HepG2 (cell line): Measurements from ENCODE around the gene TMOD2. TPM values are rescaled to one million over a fixed set of nuclear protein-coding genes. Genes with fewer than 3 reads are reported as not detected.

Experiments
- ATAC-seq: fragments of 200-7000 bp; cut with Tn5 transposase; 3 replicates; pipeline ENCODE4 v1.9.1; 2020; ENCODE audit warnings: mild to moderate bottlenecking, moderate library complexity
- BruUV-seq: library from RNA; stranded (reverse); fragments of 400-500 nt; replicated peaks from 2 replicates; lab custom pipeline; 2021; lab: Mats Ljungman, UMichigan
- CTCF ChIA-PET: fragments of 300-600 bp; formaldehyde crosslinking; extraction: SDS; loops from one replicate; lab custom pipeline; 2021; ENCODE audit warnings: low total read pairs, inconsistent platforms, low intra/inter-chr PET ratio; lab: Yijun Ruan, JAX
- POLR2A ChIA-PET: fragments of 350-600 bp; sonication (Branson Sonifier 250); formaldehyde crosslinking; loops from one replicate; lab custom pipeline; 2020; ENCODE audit warnings: antibody characterized with exemption, inconsistent platforms; lab: Yijun Ruan, JAX
- DNase-seq: peaks from one replicate; pipeline ENCODE4 v3.0.0-alpha.2; 2015; ENCODE audit warnings: low spot score
- FAIRE-seq: peaks from 3 replicates; lab custom pipeline; 2011; peaks lifted over from hg19 to GRCh38; lab: Jason Lieb, UNC
- H2AFZ ChIP-seq: one replicate; pipeline ENCODE4 v1.6.1; 2011; ENCODE audit warnings: low read length, inconsistent platforms
- H3K27ac ChIP-seq: fragments of 300-600 bp; 3 replicates; pipeline ENCODE4 v1.8.0; 2011; ENCODE audit warnings: mixed run types, mild to moderate bottlenecking, mixed read lengths, low read length, inconsistent platforms; ENCODE audit not compliant: insufficient read depth; ENCODE audit errors: extremely low read length
- H3K27me3 ChIP-seq, 2 experiments: fragments of 200-600 bp in 1 of 2; 2 replicates in 1 of 2; 3 replicates in 1 of 2; pipeline versions ENCODE4 v1.6.0 to v1.8.0; 2011; ENCODE audit warnings: low read length in 2 of 2, mild to moderate bottlenecking in 2 of 2, moderate library complexity in 2 of 2, inconsistent platforms in 1 of 2; ENCODE audit not compliant: insufficient read depth in 2 of 2, control insufficient read depth in 1 of 2
- H3K36me3 ChIP-seq, 2 experiments: fragments of 200-600 bp in 1 of 2; replicated peaks in 1 of 2; 2 replicates in 1 of 2; 3 replicates in 1 of 2; pipeline versions ENCODE4 v1.5.1 to v1.8.0; 2011; ENCODE audit warnings: low read length in 2 of 2, inconsistent platforms in 1 of 2; ENCODE audit not compliant: insufficient read depth in 2 of 2, control insufficient read depth in 1 of 2
- H3K4me1 ChIP-seq: 2 replicates; pipeline ENCODE4 v1.5.1; 2012; ENCODE audit warnings: low read length, inconsistent platforms; ENCODE audit not compliant: insufficient read depth
- H3K4me2 ChIP-seq: 2 replicates; pipeline ENCODE4 v1.6.0; 2011; ENCODE audit warnings: low read depth, low read length, inconsistent platforms
- H3K4me3 ChIP-seq, 3 experiments: fragments of 200-600 bp in 1 of 3; sonication (generic), shearing (Covaris generic) in 1 of 3; replicated peaks in 1 of 3; 2 replicates each; pipeline ENCODE4 v1.5.1; 2011 to 2016; ENCODE audit warnings: low read length in 3 of 3, inconsistent platforms in 2 of 3, low read depth in 2 of 3, mild to moderate bottlenecking in 2 of 3, control low read depth in 1 of 3, mixed read lengths in 1 of 3; ENCODE audit not compliant: insufficient read depth in 1 of 3
- H3K79me2 ChIP-seq: one replicate; pipeline ENCODE4 v1.6.1; 2011; ENCODE audit warnings: low read length, inconsistent platforms; ENCODE audit not compliant: insufficient read depth
- H3K9ac ChIP-seq: 2 replicates; pipeline ENCODE4 v1.6.0; 2011; ENCODE audit warnings: mild to moderate bottlenecking, low read depth, low read length, inconsistent platforms; ENCODE audit not compliant: insufficient read depth
- H3K9me3 ChIP-seq: 2 replicates; pipeline ENCODE4 v1.5.1; 2012; ENCODE audit warnings: mild to moderate bottlenecking, low read length
- H4K20me1 ChIP-seq: 2 replicates; pipeline ENCODE4 v1.6.0; 2011; ENCODE audit warnings: inconsistent platforms, mild to moderate bottlenecking, low read length, moderate library complexity; ENCODE audit not compliant: insufficient read depth
- BHLHE40 ChIP-seq: IDR thresholded peaks from 2 replicates; pipeline ENCODE4 v1.6.1; 2011; ENCODE audit warnings: low read length, improper control_type of control experiment
- BRD4 ChIP-seq: sonication (generic); formaldehyde crosslinking; IDR thresholded peaks from 2 replicates; pipeline ENCODE4 v1.4.0; 2020; ENCODE audit warnings: missing genetic modification reagents
- CEBPG ChIP-seq: IDR thresholded peaks from 2 replicates; pipeline ENCODE4 v1.6.1; 2016
- DNMT1 ChIP-seq: sonication (generic); formaldehyde crosslinking; IDR thresholded peaks from 2 replicates; pipeline ENCODE4 v1.5.1; 2020; ENCODE audit warnings: mild to moderate bottlenecking, missing genetic modification reagents
- EED ChIP-seq: sonication (generic); formaldehyde crosslinking; IDR thresholded peaks from 2 replicates; pipeline ENCODE4 v1.5.0; 2020; ENCODE audit warnings: mild to moderate bottlenecking, missing genetic modification reagents
- MTA1 ChIP-seq: sonication (generic); formaldehyde crosslinking; IDR thresholded peaks from 2 replicates; pipeline ENCODE4 v1.4.0; 2020; ENCODE audit warnings: missing genetic modification reagents, mild to moderate bottlenecking, borderline replicate concordance
- PAF1 ChIP-seq: IDR thresholded peaks from 2 replicates; pipeline ENCODE4 v1.6.1; 2016; ENCODE audit warnings: missing genetic modification reagents, missing compliant biosample characterization
- TGIF2 ChIP-seq: IDR thresholded peaks from 2 replicates; pipeline ENCODE4 v1.6.1; 2016; ENCODE audit warnings: control low read depth, missing compliant biosample characterization
- ZBTB21 ChIP-seq: sonication (generic); formaldehyde crosslinking; IDR thresholded peaks from 2 replicates; pipeline ENCODE4 v1.4.0; 2020; ENCODE audit warnings: missing genetic modification reagents
- ZFP62 ChIP-seq: sonication (generic); formaldehyde crosslinking; IDR thresholded peaks from 2 replicates; pipeline ENCODE4 v1.4.0; 2020; ENCODE audit warnings: missing genetic modification reagents
- ZNF343 ChIP-seq: sonication (generic); formaldehyde crosslinking; IDR thresholded peaks from 2 replicates; pipeline ENCODE4 v1.4.0; 2020; ENCODE audit warnings: mild to moderate bottlenecking, missing genetic modification reagents
- ZNF496 ChIP-seq: sonication (generic); formaldehyde crosslinking; IDR thresholded peaks from 2 replicates; pipeline ENCODE4 v1.8.1; 2023; ENCODE audit warnings: mild to moderate bottlenecking, moderate library complexity, missing genetic modification reagents; ENCODE audit not compliant: insufficient replicate concordance
- WGBS: methylation state at CpG from one replicate; pipeline ENCODE4 v1.1.6; 2017; ENCODE audit warnings: low lambda C conversion rate; 5-methylcytosine and 5-hydroxymethylcytosine counted together
- in situ Hi-C: cut with HindIII; loops from 2 replicates; pipeline ENCODE4 v1.10.0; 2017; ENCODE audit warnings: low pct_unique_long_range_greater_than_20kb; ENCODE audit not compliant: extremely low pct_ligation_motif_present
- intact Hi-C: fragments of 100-400 bp; cut with micrococcal nuclease; formaldehyde crosslinking; loops from one replicate; pipeline ENCODE4 v1.10.0; 2022; ENCODE audit not compliant: unreplicated experiment
- polyA plus RNA-seq, 8 experiments: library from polyadenylated mRNA; depleted of rRNA in 3 of 8; stranded (reverse) in 7 of 8; unstranded in 1 of 8; fragments of >200 nt; fragmentation: Illumina TruSeq in 4 of 8; extraction: Trizol in 4 of 8; gene quantifications; 2 replicates each; pipeline versions ENCODE4 v1.2.1 to v1.2.3, GENCODE V29; 2011 to 2016; ENCODE audit warnings: low read depth in 4 of 8, missing spikeins in 1 of 8, mixed read lengths in 1 of 8; ENCODE audit not compliant: insufficient read depth in 1 of 8
- total RNA-seq, 5 experiments: library from RNA; depleted of rRNA; stranded (reverse); fragments of >200 nt; fragmentation: Illumina TruSeq; extraction: Trizol; gene quantifications; 2 replicates each; pipeline ENCODE4 v1.2.3, GENCODE V29; 2016; ENCODE audit warnings: low read depth in 1 of 5
- TF ChIP-seq, protein P1 (sequence below): sonication (generic); formaldehyde crosslinking; IDR thresholded peaks from 2 replicates; pipeline ENCODE4 v1.4.0; 2020; ENCODE audit warnings: missing genetic modification reagents, borderline replicate concordance
- TF ChIP-seq, protein P2 (sequence below): sonication (generic); formaldehyde crosslinking; IDR thresholded peaks from 2 replicates; pipeline ENCODE4 v1.9.0; 2021; ENCODE audit warnings: missing genetic modification reagents, borderline replicate concordance
- TF ChIP-seq, protein P3 (sequence below): sonication (generic); formaldehyde crosslinking; IDR thresholded peaks from 2 replicates; pipeline ENCODE4 v1.4.0; 2020; ENCODE audit warnings: mild to moderate bottlenecking, missing genetic modification reagents
- TF ChIP-seq, protein P4 (sequence below): sonication (generic); IDR thresholded peaks from 2 replicates; pipeline ENCODE4 v1.6.1; 2016; ENCODE audit warnings: low read depth, borderline replicate concordance
- TF ChIP-seq, protein P5 (sequence below): sonication (generic); formaldehyde crosslinking; IDR thresholded peaks from 2 replicates; pipeline ENCODE4 v1.8.0; 2022; ENCODE audit warnings: missing genetic modification reagents, mild to moderate bottlenecking, inconsistent platforms, borderline replicate concordance

The TMOD2 gene
- total and polyA plus RNA-seq, 2 of the 13 experiments (the other 11 are each of a cell fraction or from before 2014, with no cell fraction given) = 0.01 to 0.02 TPM

DNA sequence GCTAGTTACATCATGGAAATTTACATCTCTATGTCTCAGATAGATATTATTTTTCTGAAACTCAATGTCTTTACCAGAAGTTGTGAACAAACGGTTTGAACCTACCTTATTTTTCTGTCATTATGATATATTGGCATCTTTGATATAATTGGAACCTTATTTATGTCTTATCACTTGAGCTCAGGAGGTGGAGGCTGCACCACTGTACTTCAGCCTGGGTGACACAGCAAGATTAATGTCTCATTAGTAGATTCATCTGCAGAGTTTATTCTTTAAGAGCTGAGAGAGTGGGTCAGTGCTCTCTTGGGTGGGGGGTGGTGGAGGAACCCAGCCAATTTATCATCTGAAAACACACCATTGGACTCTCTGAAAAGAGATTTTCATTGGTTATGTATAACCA lies 48.7 kb upstream of the TMOD2 start (continued):
- TF ChIP-seq, protein P1, sequence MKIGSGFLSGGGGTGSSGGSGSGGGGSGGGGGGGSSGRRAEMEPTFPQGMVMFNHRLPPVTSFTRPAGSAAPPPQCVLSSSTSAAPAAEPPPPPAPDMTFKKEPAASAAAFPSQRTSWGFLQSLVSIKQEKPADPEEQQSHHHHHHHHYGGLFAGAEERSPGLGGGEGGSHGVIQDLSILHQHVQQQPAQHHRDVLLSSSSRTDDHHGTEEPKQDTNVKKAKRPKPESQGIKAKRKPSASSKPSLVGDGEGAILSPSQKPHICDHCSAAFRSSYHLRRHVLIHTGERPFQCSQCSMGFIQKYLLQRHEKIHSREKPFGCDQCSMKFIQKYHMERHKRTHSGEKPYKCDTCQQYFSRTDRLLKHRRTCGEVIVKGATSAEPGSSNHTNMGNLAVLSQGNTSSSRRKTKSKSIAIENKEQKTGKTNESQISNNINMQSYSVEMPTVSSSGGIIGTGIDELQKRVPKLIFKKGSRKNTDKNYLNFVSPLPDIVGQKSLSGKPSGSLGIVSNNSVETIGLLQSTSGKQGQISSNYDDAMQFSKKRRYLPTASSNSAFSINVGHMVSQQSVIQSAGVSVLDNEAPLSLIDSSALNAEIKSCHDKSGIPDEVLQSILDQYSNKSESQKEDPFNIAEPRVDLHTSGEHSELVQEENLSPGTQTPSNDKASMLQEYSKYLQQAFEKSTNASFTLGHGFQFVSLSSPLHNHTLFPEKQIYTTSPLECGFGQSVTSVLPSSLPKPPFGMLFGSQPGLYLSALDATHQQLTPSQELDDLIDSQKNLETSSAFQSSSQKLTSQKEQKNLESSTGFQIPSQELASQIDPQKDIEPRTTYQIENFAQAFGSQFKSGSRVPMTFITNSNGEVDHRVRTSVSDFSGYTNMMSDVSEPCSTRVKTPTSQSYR (CRISPR knock-in tag) = no peak
- TF ChIP-seq MTA1 (CRISPR knock-in tag) = no peak
- TF ChIP-seq, protein P2, sequence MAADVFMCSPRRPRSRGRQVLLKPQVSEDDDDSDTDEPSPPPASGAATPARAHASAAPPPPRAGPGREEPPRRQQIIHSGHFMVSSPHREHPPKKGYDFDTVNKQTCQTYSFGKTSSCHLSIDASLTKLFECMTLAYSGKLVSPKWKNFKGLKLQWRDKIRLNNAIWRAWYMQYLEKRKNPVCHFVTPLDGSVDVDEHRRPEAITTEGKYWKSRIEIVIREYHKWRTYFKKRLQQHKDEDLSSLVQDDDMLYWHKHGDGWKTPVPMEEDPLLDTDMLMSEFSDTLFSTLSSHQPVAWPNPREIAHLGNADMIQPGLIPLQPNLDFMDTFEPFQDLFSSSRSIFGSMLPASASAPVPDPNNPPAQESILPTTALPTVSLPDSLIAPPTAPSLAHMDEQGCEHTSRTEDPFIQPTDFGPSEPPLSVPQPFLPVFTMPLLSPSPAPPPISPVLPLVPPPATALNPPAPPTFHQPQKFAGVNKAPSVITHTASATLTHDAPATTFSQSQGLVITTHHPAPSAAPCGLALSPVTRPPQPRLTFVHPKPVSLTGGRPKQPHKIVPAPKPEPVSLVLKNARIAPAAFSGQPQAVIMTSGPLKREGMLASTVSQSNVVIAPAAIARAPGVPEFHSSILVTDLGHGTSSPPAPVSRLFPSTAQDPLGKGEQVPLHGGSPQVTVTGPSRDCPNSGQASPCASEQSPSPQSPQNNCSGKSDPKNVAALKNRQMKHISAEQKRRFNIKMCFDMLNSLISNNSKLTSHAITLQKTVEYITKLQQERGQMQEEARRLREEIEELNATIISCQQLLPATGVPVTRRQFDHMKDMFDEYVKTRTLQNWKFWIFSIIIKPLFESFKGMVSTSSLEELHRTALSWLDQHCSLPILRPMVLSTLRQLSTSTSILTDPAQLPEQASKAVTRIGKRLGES = no peak

DNA sequence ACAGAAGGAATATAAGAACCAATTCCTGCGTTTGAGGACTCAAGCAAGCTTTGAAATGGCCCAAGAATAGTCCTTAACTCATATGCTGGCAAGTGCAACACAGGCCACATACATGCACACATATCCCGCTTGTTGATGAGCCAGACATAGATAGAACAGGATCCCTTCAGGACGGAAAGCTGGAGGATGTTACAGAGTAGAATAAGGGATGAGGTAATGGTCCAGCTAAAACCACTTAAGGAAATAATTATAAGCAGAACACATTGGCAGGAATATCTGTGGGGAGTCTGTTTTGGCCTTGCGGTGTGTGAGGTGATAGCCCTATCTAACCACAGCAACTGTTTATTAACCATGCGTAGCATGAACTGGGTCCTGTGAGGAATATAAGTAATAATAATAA lies 45.1 kb upstream of the TMOD2 start:
- POLR2A ChIA-PET = no interaction called here
- CTCF ChIA-PET = no interaction called here
- Histone ChIP-seq H2AFZ (no peak overlapping the region), H3K27me3 (no peaks in the 10 kb centered on the region), H3K79me2 (no peaks in the 10 kb centered on the region), H4K20me1 (no peaks in the 10 kb centered on the region), H3K27ac (no peak overlapping the region), H3K9me3 (no peaks in the 10 kb centered on the region), H3K36me3 (no peaks in the 10 kb centered on the region), H3K9ac (no peak overlapping the region), H3K4me1 (peaks cover 12% of the 10 kb centered on the region), H3K4me2 (no peak overlapping the region), H3K4me3 (no peak overlapping the region)
- no TSS peak for BruUV-seq
- WGBS = 67% methylated on average over 5 of the region's 5 CpGs
- ATAC-seq (no peak), FAIRE-seq (no peak), DNase-seq (no peak)
- in situ Hi-C loops (no loop called here), intact Hi-C loops (no loop called here)
- TF ChIP-seq, protein P3, sequence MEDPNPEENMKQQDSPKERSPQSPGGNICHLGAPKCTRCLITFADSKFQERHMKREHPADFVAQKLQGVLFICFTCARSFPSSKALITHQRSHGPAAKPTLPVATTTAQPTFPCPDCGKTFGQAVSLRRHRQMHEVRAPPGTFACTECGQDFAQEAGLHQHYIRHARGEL = no peak
- TF ChIP-seq DNMT1 (no peak), CEBPG (CRISPR knock-in tag) (no peak), ZNF496 (CRISPR knock-in tag) (no peak), BHLHE40 (no peak), ZBTB21 (CRISPR knock-in tag) (no peak), ZNF343 (no peak), BRD4 (CRISPR knock-in tag) (no peak), TGIF2 (no peak), EED (no peak), ZFP62 (no peak), PAF1 (no peak)
- TF ChIP-seq, protein P4, sequence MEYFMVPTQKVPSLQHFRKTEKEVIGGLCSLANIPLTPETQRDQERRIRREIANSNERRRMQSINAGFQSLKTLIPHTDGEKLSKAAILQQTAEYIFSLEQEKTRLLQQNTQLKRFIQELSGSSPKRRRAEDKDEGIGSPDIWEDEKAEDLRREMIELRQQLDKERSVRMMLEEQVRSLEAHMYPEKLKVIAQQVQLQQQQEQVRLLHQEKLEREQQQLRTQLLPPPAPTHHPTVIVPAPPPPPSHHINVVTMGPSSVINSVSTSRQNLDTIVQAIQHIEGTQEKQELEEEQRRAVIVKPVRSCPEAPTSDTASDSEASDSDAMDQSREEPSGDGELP = no peak
- TF ChIP-seq, protein P5, sequence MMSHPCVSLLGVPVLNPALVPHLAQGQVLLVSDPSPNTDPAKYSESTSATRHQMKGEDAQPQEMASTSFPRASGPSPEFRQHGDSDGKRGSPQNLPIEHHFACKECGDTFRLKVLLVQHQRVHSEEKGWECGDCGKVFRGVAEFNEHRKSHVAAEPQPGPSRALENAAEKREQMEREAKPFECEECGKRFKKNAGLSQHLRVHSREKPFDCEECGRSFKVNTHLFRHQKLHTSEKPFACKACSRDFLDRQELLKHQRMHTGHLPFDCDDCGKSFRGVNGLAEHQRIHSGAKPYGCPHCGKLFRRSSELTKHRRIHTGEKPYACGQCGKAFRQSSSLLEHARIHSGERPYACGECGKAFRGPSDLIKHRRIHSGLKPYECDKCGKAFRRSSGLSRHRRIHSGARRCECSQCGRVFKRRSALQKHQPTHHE (CRISPR knock-in tag) = no peak
